Hepatocyte (in vitro differentiated cells): Measurements from ENCODE around the gene GLIS2. TPM values are rescaled to one million over a fixed set of nuclear protein-coding genes. Genes with fewer than 3 reads are reported as not detected.
"Not testable (repeated sequence)": the region's sequence is repeated elsewhere in the genome, so short reads cannot be mapped to it uniquely, and the experiment has no call there.

Experiments
- DNase-seq: peaks from one replicate; pipeline ENCODE4 v3.0.0-alpha.2; 2016; ENCODE audit warnings: low spot score
- H2AFZ ChIP-seq: fragments of 200-600 bp; sonication (generic); 2 replicates; pipeline ENCODE4 v1.6.0; 2016; ENCODE audit warnings: antibody characterized with exemption, mild to moderate bottlenecking
- H3K27ac ChIP-seq: fragments of 200-600 bp; sonication (generic); 2 replicates; pipeline ENCODE4 v1.5.1; 2016; ENCODE audit warnings: mild to moderate bottlenecking
- H3K27me3 ChIP-seq: fragments of 200-600 bp; sonication (generic); 2 replicates; pipeline ENCODE4 v1.6.1; 2016
- H3K36me3 ChIP-seq: fragments of 200-600 bp; sonication (generic); replicated peaks from 2 replicates; pipeline ENCODE4 v1.5.1; 2016; ENCODE audit warnings: low read depth; ENCODE audit not compliant: insufficient read depth
- H3K4me1 ChIP-seq: fragments of 200-600 bp; sonication (generic); 2 replicates; pipeline ENCODE4 v1.5.1; 2016; ENCODE audit warnings: mild to moderate bottlenecking, moderate library complexity; ENCODE audit not compliant: insufficient read depth
- H3K4me2 ChIP-seq: fragments of 200-600 bp; sonication (generic); 2 replicates; pipeline ENCODE4 v1.6.0; 2016
- H3K4me3 ChIP-seq: fragments of 200-600 bp; sonication (generic); 2 replicates; pipeline ENCODE4 v1.5.1; 2016; ENCODE audit warnings: mild to moderate bottlenecking
- H3K79me2 ChIP-seq: fragments of 200-600 bp; sonication (generic); 2 replicates; pipeline ENCODE4 v1.6.0; 2017; ENCODE audit warnings: mild to moderate bottlenecking
- H3K9me2 ChIP-seq: fragments of 200-600 bp; sonication (generic); replicated peaks from 2 replicates; pipeline ENCODE4 v1.6.0; 2017; ENCODE audit warnings: mild to moderate bottlenecking; ENCODE audit not compliant: insufficient read depth
- H3K9me3 ChIP-seq: fragments of 200-600 bp; sonication (generic); 2 replicates; pipeline ENCODE4 v1.5.1; 2016; ENCODE audit warnings: low read depth, mild to moderate bottlenecking
- H4K20me1 ChIP-seq: fragments of 200-600 bp; sonication (generic); 2 replicates; pipeline ENCODE4 v1.6.0; 2016; ENCODE audit warnings: mild to moderate bottlenecking; ENCODE audit not compliant: insufficient read depth, poor library complexity, severe bottlenecking
- EZH2 ChIP-seq: fragments of 200-600 bp; sonication (generic); IDR thresholded peaks from 2 replicates; pipeline ENCODE4 v1.6.1; 2016; ENCODE audit warnings: antibody characterized with exemption, mild to moderate bottlenecking, borderline replicate concordance
- EZH2phosphoT487 ChIP-seq: fragments of 200-600 bp; sonication (generic); IDR thresholded peaks from one replicate; pipeline ENCODE4 v1.6.1; 2018; ENCODE audit warnings: antibody characterized with exemption, mild to moderate bottlenecking, low read depth, moderate library complexity; ENCODE audit not compliant: unreplicated experiment, severe bottlenecking
- WGBS: methylation state at CpG from one replicate; pipeline ENCODE4 v1.1.6; 2016; ENCODE audit warnings: low lambda C conversion rate; ENCODE audit errors: missing lambda C conversion rate; 5-methylcytosine and 5-hydroxymethylcytosine counted together
- polyA plus RNA-seq: library from polyadenylated mRNA; unstranded; fragments of >200 nt; fragmentation: Nextera tagmentation; extraction: Ambion mirVana; gene quantifications from 2 replicates; pipeline ENCODE4 v1.2.1, GENCODE V29; 2016
- total RNA-seq: library from RNA; depleted of rRNA; stranded (reverse); fragments of >200 nt; gene quantifications from 2 replicates; pipeline ENCODE4 v1.2.3, GENCODE V29; 2014
- TF ChIP-seq, protein P1 (sequence below): fragments of 200-600 bp; sonication (generic); IDR thresholded peaks from 2 replicates; pipeline ENCODE4 v1.5.1; 2016; ENCODE audit warnings: antibody characterized with exemption, mild to moderate bottlenecking; ENCODE audit not compliant: poor library complexity

GLIS2 gene
- total and polyA plus RNA-seq, 2 experiments from 2014 or later, result 3.6 to 11.3 TPM

DNA sequence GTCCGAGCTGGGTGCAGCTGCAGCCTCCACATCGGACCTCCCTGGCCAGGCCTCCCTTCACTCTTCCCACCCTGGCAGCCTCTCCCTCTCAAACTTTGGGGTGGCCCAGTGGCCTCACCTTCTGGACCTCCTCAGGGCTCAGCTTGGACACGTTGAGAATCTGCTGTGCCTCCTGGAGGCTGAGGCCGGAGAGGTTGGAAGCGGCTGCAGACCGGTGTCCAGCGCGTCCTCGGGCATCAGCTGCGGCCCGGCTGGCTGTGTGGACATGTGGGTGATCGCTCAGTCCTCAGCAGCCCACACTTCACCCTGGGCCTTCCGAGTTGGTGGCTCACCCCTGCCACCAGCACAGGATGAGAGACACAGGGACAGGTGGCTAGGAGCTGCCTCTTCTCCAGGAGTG lies 25.4 kb downstream of the GLIS2 start:
- H2AFZ ChIP-seq, result no peak overlapping the region
- no peak for DNase-seq
- H3K79me2 ChIP-seq, result peaks cover 43% of the 10 kb centered on the region
- no peaks in the 10 kb centered on the region for H3K9me2 ChIP-seq
- no peak for TF ChIP-seq EZH2phosphoT487
- TF ChIP-seq, protein P1, sequence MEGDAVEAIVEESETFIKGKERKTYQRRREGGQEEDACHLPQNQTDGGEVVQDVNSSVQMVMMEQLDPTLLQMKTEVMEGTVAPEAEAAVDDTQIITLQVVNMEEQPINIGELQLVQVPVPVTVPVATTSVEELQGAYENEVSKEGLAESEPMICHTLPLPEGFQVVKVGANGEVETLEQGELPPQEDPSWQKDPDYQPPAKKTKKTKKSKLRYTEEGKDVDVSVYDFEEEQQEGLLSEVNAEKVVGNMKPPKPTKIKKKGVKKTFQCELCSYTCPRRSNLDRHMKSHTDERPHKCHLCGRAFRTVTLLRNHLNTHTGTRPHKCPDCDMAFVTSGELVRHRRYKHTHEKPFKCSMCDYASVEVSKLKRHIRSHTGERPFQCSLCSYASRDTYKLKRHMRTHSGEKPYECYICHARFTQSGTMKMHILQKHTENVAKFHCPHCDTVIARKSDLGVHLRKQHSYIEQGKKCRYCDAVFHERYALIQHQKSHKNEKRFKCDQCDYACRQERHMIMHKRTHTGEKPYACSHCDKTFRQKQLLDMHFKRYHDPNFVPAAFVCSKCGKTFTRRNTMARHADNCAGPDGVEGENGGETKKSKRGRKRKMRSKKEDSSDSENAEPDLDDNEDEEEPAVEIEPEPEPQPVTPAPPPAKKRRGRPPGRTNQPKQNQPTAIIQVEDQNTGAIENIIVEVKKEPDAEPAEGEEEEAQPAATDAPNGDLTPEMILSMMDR, result no peak
- TF ChIP-seq EZH2, result no peak
- peaks cover 18% of the 10 kb centered on the region for H3K4me1 ChIP-seq
- H3K27ac ChIP-seq, result no peak overlapping the region
- no peak overlapping the region for H3K4me3 ChIP-seq
- no peak overlapping the region for H3K4me2 ChIP-seq
- peaks cover 10% of the 10 kb centered on the region for H4K20me1 ChIP-seq
- WGBS, result 96% methylated on average over 13 of the region's 13 CpGs
- no peaks in the 10 kb centered on the region for H3K9me3 ChIP-seq
- no peaks in the 10 kb centered on the region for H3K27me3 ChIP-seq
- no peaks in the 10 kb centered on the region for H3K36me3 ChIP-seq

DNA sequence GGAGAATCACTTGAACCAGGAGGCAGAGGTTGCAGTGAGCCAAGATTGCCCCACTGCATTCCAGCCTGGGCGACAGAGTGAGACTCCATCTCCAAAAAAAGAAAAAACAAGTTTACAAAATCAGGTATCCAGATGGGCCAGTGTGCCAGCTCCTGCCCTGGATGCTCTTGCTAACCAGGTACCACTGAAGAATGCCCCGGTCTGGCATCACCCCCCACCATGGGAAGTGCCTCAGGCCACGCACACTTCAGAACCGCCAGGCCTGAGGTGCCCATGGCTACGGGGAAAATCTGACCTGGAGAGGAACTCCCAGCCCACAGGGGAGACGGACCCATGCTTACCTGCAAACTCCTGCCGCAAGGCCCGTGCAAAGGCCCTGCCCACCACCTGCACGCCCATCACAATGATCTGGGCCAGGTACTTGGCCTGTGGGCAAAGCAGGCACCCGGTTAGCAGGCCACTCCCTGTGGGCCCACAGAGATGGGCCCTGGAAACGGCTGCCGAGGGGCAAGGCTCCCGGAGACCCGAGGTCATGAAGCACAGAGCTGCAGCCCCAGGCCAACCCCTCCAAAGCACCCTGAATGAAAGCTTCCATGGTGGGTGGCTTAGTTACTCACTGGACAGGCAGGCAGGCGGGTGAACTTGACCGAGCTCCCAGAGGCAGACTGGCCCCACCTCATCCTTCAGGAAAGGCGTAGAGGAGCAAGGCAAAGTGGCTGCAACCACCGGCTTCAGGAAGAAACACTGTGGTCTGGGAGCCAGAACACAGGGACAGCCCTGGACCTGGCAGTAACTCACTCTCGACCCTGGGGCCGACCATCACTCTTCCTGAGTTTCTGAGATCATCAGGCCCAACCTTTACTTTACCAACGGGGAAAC lies 27.2 kb downstream of the GLIS2 start:
- 91% methylated on average over 21 of the region's 21 CpGs for WGBS
- Histone ChIP-seq H3K9me2 (no peaks in the 10 kb centered on the region), H3K27ac (no peak overlapping the region), H3K36me3 (no peaks in the 10 kb centered on the region), H3K9me3 (no peaks in the 10 kb centered on the region), H3K27me3 (no peaks in the 10 kb centered on the region), H2AFZ (no peak overlapping the region), H3K79me2 (peaks cover 60% of the 10 kb centered on the region), H4K20me1 (peaks cover 18% of the 10 kb centered on the region), H3K4me3 (no peak overlapping the region), H3K4me2 (no peak overlapping the region), H3K4me1 (peaks cover 27% of the 10 kb centered on the region)
- DNase-seq, result no peak
- TF ChIP-seq EZH2phosphoT487 (no peak), EZH2 (no peak)
- TF ChIP-seq, protein P1, result no peak

DNA sequence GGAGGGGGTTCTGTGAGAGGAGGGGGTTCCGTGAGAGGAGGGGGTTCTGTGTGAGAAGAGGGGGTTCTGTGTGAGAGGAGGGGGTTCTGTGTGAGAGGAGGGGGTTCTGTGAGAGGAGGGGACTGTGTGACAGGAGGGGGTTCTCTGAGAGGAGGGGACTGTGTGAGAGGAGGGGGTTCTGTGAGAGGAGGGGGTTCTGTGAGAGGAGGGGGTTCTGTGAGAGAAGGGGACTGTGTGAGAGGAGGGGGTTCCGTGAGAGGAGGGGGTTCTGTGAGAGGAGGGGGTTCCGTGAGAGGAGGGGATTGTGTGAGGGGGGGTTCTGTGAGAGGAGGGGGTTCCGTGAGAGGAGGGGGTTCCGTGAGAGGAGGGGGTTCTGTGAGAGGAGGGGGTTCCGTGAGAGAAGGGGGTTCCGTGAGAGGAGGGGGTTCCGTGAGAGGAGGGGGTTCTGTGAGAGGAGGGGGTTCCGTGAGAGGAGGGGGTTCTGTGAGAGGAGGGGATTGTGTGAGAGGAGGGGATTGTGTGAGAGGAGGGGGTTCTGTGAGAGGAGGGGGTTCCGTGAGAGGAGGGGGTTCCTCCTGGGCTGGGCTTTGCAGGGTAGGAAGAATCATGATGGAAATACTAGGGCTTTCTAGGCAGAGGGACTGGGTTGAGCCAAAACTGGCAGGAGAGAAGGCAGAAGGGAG lies 28.6 kb downstream of the GLIS2 start:
- not testable (repeated sequence) for H3K4me3 ChIP-seq, H3K9me3 ChIP-seq, H3K27ac ChIP-seq, DNase-seq, H3K9me2 ChIP-seq, H2AFZ ChIP-seq, H3K4me2 ChIP-seq, H3K27me3 ChIP-seq, H3K36me3 ChIP-seq
- Histone ChIP-seq H3K4me1 (peaks cover 25% of the 10 kb centered on the region), H4K20me1 (peaks cover 18% of the 10 kb centered on the region), H3K79me2 (peaks cover 71% of the 10 kb centered on the region)
- WGBS, result 100% methylated on average over 1 of the region's 10 CpGs
